Chondrocyte (in vitro differentiated cells): ENCODE measurements around the gene MAP3K5. TPM values are rescaled to one million over a fixed set of nuclear protein-coding genes. Genes with fewer than 3 reads are reported as not detected.

Experiments
- DNase-seq: peaks from one replicate; pipeline ENCODE4 v3.0.0; 2021; ENCODE audit warnings: mixed read lengths, low spot score
- H3K27ac Mint-ChIP-seq: one replicate; pipeline ENCODE4 v1.8.0; 2021; ENCODE audit warnings: mild to moderate bottlenecking, moderate library complexity, mixed read lengths; ENCODE audit not compliant: unreplicated experiment
- H3K27me3 Mint-ChIP-seq: 2 replicates; pipeline ENCODE4 v1.8.0; 2021; ENCODE audit warnings: low read depth, mixed read lengths
- H3K36me3 Mint-ChIP-seq: 2 replicates; pipeline ENCODE4 v1.8.0; 2021; ENCODE audit warnings: low read depth, mixed read lengths
- H3K4me1 Mint-ChIP-seq: 2 replicates; pipeline ENCODE4 v1.8.0; 2021; ENCODE audit warnings: low read depth, mild to moderate bottlenecking, mixed read lengths
- H3K4me3 Mint-ChIP-seq: one replicate; pipeline ENCODE4 v1.8.0; 2021; ENCODE audit warnings: mild to moderate bottlenecking, moderate library complexity, mixed read lengths; ENCODE audit not compliant: unreplicated experiment
- H3K9me3 Mint-ChIP-seq: 2 replicates; pipeline ENCODE4 v1.8.0; 2021; ENCODE audit warnings: low read depth, mixed read lengths
- CTCF ChIP-seq: fragments of 200-600 bp; sonication (generic); IDR thresholded peaks from 2 replicates; pipeline ENCODE4 v1.5.0; 2021; ENCODE audit warnings: antibody characterized with exemption, mild to moderate bottlenecking, moderate library complexity
- total RNA-seq: library from RNA; stranded (reverse); gene quantifications from 3 replicates; pipeline ENCODE4 v1.2.1, GENCODE V29; 2021

The MAP3K5 gene
- total RNA-seq, 1 donor from 2014 or later: 4.6 TPM

- peaks cover 8% of the 10 kb centered on the region for H3K9me3 Mint-ChIP-seq
- no peak overlapping the region for H3K4me3 Mint-ChIP-seq
- DNase-seq: no peak
- TF ChIP-seq CTCF: no peak
- H3K27ac Mint-ChIP-seq: no peak overlapping the region
- peaks cover 1% of the 10 kb centered on the region for H3K36me3 Mint-ChIP-seq
- peaks cover 35% of the 10 kb centered on the region for H3K4me1 Mint-ChIP-seq
- no peaks in the 10 kb centered on the region for H3K27me3 Mint-ChIP-seq
Measured at GRCh38 chr6:136721467-136721866, 70.8 kb downstream of the MAP3K5 start.

DNA sequence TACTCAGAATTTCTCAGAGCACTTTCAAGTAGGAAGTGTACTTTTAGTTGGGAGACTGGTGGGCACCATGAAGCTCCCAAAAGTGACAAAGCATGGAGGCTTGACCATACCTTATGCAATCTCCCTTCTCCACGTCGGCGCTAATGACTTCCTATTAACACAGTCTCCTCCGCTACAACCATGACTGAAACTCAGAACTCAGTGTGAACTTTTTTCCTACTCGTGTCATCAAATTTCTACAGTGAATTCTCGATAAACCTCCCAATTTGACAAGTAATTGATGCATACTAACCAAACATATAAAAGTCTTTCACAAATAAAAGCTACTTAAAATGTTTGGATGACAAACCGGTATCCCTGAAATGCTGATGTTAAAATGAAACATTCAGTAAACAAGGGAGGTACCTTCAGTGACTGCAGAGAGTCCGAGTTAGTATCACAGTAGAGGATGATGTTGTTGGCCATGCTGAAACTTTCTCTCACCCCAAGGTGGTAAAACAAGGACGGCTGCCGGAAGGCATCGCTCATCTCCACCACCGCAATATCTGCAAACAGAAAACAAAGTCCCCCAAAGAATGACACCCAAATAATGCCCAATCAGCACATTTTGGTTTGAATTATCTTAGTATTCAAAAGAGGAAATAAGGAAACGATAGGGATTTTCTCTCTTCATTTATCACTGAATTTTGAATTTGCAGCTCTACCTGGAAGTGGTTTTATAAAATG is 72.1 kb downstream of the MAP3K5 start:
- Mint-ChIP-seq H3K27me3 (no peaks in the 10 kb centered on the region), H3K36me3 (peaks cover 1% of the 10 kb centered on the region), H3K4me3 (no peak overlapping the region), H3K9me3 (peaks cover 4% of the 10 kb centered on the region), H3K27ac (no peak overlapping the region), H3K4me1 (peaks cover 40% of the 10 kb centered on the region)
- no peak for TF ChIP-seq CTCF
- DNase-seq: no peak

DNA sequence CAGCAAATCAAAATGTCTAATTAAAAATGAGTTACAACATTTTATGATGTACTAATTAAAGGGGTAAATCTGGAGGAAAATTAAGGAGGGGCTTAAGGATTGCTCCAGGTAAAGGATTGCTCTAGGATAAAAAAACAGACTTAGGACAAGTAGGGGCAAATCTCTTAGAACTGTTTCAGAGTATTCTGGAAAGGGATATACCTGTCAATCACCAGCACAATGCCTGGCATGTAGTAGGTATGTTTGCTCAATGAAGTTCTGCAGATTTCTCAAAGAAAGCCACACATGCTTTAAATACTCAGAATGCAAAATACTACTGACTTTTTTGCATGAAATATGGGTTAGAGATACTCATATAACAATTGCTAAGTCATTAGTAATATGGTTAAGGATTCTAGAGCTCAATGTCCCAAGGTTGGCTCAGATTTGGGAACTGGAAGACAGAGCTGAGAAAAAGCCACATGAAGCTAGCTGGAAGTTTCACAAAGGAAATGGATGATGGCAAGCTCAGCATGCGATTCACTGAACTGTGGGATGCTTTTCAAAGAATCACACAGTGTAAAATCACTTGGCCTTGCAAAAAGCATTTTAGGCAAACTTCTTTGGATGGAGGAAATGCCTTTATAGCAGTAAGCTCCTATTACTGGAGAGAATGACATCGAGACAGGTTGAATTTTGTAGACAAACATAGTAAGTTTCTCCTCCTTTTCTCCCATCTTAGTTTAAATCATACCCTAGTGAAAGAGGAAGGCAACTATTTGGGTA is 72.8 kb downstream of the MAP3K5 start:
- no peaks in the 10 kb centered on the region for H3K27me3 Mint-ChIP-seq

GRCh38 chr6:136718476-136718875 is 73.8 kb downstream of the MAP3K5 start:
- H3K27ac Mint-ChIP-seq: no peak overlapping the region
- TF ChIP-seq CTCF: no peak
- no peaks in the 10 kb centered on the region for H3K27me3 Mint-ChIP-seq
- peaks cover 1% of the 10 kb centered on the region for H3K36me3 Mint-ChIP-seq
- H3K4me3 Mint-ChIP-seq: no peak overlapping the region
- peaks cover 35% of the 10 kb centered on the region for H3K4me1 Mint-ChIP-seq
- peaks cover 4% of the 10 kb centered on the region for H3K9me3 Mint-ChIP-seq
- DNase-seq: no peak

More for the DNA sequence above, 72.8 kb downstream of the MAP3K5 start:
- H3K4me1 Mint-ChIP-seq: peaks cover 40% of the 10 kb centered on the region
- H3K27ac Mint-ChIP-seq: no peak overlapping the region
- no peak overlapping the region for H3K4me3 Mint-ChIP-seq
- no peak for DNase-seq
- H3K9me3 Mint-ChIP-seq: peaks cover 4% of the 10 kb centered on the region
- H3K36me3 Mint-ChIP-seq: peaks cover 1% of the 10 kb centered on the region
- no peak for TF ChIP-seq CTCF

DNA sequence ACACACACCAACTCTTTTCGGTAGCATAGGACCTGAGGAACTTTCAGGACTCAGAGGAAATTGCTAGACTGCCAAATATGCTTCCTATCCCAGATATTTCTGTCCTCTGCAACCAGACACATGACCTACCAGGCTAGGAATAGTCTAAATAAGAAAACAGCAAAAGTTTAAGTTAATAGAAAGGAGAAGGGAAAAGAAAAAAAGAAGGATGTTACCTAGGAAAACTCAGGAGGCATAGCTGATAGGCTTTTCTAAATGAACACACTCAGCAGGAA is 74.6 kb downstream of the MAP3K5 start:
- Mint-ChIP-seq H3K27ac (peak overlapping the region; percentile 78), H3K27me3 (no peaks in the 10 kb centered on the region), H3K4me1 (peaks cover 34% of the 10 kb centered on the region), H3K9me3 (peaks cover 4% of the 10 kb centered on the region), H3K36me3 (peaks cover 1% of the 10 kb centered on the region), H3K4me3 (peak overlapping the region; percentile 21)
- no peak for TF ChIP-seq CTCF
- no peak for DNase-seq
